SK-N-SH treated with all-trans-retinoic acid at 6 μM for 48 hours (cell line): ENCODE measurements around the gene KIAA0825.

Experiments
- ATAC-seq: fragments of 200-7000 bp; cut with Tn5 transposase; 3 replicates; pipeline ENCODE4 v1.9.1; 2020; ENCODE audit warnings: mild to moderate bottlenecking, moderate library complexity
- ARNTL ChIP-seq: fragments of 450-650 bp; formaldehyde crosslinking; IDR thresholded peaks from 2 replicates; pipeline ENCODE4 v1.5.0; 2020; ENCODE audit warnings: low read depth, mild to moderate bottlenecking, moderate library complexity, borderline replicate concordance
- BACH2 ChIP-seq: fragments of 250-450 bp; sonication (Bioruptor Pico); IDR thresholded peaks from 2 replicates; pipeline ENCODE4 v1.9.0; 2021; ENCODE audit warnings: mild to moderate bottlenecking, borderline replicate concordance
- CSDC2 ChIP-seq: fragments of 250-450 bp; sonication (Bioruptor Pico); IDR thresholded peaks from 2 replicates; pipeline ENCODE4 v1.5.0; 2020; ENCODE audit warnings: mild to moderate bottlenecking, moderate library complexity
- ESRRG ChIP-seq: fragments of 250-450 bp; sonication (Bioruptor Pico); IDR thresholded peaks from 2 replicates; pipeline ENCODE4 v1.6.1; 2021; ENCODE audit warnings: mild to moderate bottlenecking
- GLIS3 ChIP-seq: fragments of 250-450 bp; sonication (Bioruptor Pico); IDR thresholded peaks from 2 replicates; pipeline ENCODE4 v1.5.0; 2020; ENCODE audit warnings: mild to moderate bottlenecking, moderate library complexity
- ISL1 ChIP-seq: fragments of 250-450 bp; sonication (Bioruptor Pico); IDR thresholded peaks from 2 replicates; pipeline ENCODE4 v2.1.2; 2022; ENCODE audit warnings: mild to moderate bottlenecking, moderate library complexity
- OSR1 ChIP-seq: fragments of 250-450 bp; sonication (Bioruptor Pico); IDR thresholded peaks from 2 replicates; pipeline ENCODE4 v1.8.0; 2022; ENCODE audit warnings: moderate library complexity, mild to moderate bottlenecking, inconsistent platforms
- PPARA ChIP-seq: fragments of 250-450 bp; sonication (Bioruptor Pico); IDR thresholded peaks from 2 replicates; pipeline ENCODE4 v1.5.0; 2020; ENCODE audit warnings: mild to moderate bottlenecking, borderline replicate concordance
- RARB ChIP-seq: fragments of 250-450 bp; sonication (Bioruptor Pico); IDR thresholded peaks from 2 replicates; pipeline ENCODE4 v1.8.0; 2021; ENCODE audit warnings: mild to moderate bottlenecking, moderate library complexity
- SNAI2 ChIP-seq: fragments of 250-450 bp; sonication (Bioruptor Pico); IDR thresholded peaks from 2 replicates; pipeline ENCODE4 v1.5.0; 2020; ENCODE audit warnings: mild to moderate bottlenecking, moderate library complexity
- TOX ChIP-seq: fragments of 250-450 bp; sonication (Bioruptor Pico); IDR thresholded peaks from 2 replicates; pipeline ENCODE4 v1.8.0; 2021; ENCODE audit warnings: mild to moderate bottlenecking, moderate library complexity, borderline replicate concordance
- TSHZ2 ChIP-seq: fragments of 250-450 bp; sonication (Bioruptor Pico); IDR thresholded peaks from 2 replicates; pipeline ENCODE4 v1.5.0; 2020; ENCODE audit warnings: mild to moderate bottlenecking, moderate library complexity
- ZC3H10 ChIP-seq: fragments of 250-450 bp; sonication (Bioruptor Pico); IDR thresholded peaks from 2 replicates; pipeline ENCODE4 v1.5.1; 2021; ENCODE audit warnings: mild to moderate bottlenecking, moderate library complexity
- ZFP3 ChIP-seq: fragments of 250-450 bp; sonication (Bioruptor Pico); IDR thresholded peaks from 2 replicates; pipeline ENCODE4 v1.5.0; 2020; ENCODE audit warnings: mild to moderate bottlenecking, moderate library complexity
- ZFP30 ChIP-seq: fragments of 450-650 bp; formaldehyde crosslinking; IDR thresholded peaks from 2 replicates; pipeline ENCODE4 v1.5.0; 2022; ENCODE audit warnings: mild to moderate bottlenecking, moderate library complexity
- ZNF8 ChIP-seq: fragments of 450-650 bp; formaldehyde crosslinking; IDR thresholded peaks from 2 replicates; pipeline ENCODE4 v1.5.0; 2020; ENCODE audit warnings: mild to moderate bottlenecking, moderate library complexity
- TF ChIP-seq, protein P1 (sequence below): fragments of 250-450 bp; sonication (Bioruptor Pico); IDR thresholded peaks from 2 replicates; pipeline ENCODE4 v1.8.0; 2021; ENCODE audit warnings: low read depth, mild to moderate bottlenecking, moderate library complexity, borderline replicate concordance
- TF ChIP-seq, protein P2 (sequence below): fragments of 250-450 bp; sonication (Bioruptor Pico); IDR thresholded peaks from 2 replicates; pipeline ENCODE4 v1.8.0; 2020; ENCODE audit warnings: mild to moderate bottlenecking, moderate library complexity, borderline replicate concordance
- TF ChIP-seq, protein P3 (sequence below): fragments of 250-450 bp; sonication (Bioruptor Pico); IDR thresholded peaks from 2 replicates; pipeline ENCODE4 v1.5.1; 2020; ENCODE audit warnings: low read depth, mild to moderate bottlenecking, moderate library complexity

The KIAA0825 gene

GRCh38 chr5:94499806-94500205 is 118.6 kb downstream of the KIAA0825 start:
- no peak for TF ChIP-seq ISL1 (CRISPR knock-in tag)
- TF ChIP-seq, protein P1, sequence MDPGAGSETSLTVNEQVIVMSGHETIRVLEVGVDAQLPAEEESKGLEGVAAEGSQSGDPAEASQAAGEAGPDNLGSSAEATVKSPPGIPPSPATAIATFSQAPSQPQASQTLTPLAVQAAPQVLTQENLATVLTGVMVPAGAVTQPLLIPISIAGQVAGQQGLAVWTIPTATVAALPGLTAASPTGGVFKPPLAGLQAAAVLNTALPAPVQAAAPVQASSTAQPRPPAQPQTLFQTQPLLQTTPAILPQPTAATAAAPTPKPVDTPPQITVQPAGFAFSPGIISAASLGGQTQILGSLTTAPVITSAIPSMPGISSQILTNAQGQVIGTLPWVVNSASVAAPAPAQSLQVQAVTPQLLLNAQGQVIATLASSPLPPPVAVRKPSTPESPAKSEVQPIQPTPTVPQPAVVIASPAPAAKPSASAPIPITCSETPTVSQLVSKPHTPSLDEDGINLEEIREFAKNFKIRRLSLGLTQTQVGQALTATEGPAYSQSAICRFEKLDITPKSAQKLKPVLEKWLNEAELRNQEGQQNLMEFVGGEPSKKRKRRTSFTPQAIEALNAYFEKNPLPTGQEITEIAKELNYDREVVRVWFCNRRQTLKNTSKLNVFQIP (CRISPR knock-in tag) = no peak
- no peak for TF ChIP-seq RARB (CRISPR knock-in tag)
- TF ChIP-seq CSDC2 = no peak
- ATAC-seq = no peak

DNA sequence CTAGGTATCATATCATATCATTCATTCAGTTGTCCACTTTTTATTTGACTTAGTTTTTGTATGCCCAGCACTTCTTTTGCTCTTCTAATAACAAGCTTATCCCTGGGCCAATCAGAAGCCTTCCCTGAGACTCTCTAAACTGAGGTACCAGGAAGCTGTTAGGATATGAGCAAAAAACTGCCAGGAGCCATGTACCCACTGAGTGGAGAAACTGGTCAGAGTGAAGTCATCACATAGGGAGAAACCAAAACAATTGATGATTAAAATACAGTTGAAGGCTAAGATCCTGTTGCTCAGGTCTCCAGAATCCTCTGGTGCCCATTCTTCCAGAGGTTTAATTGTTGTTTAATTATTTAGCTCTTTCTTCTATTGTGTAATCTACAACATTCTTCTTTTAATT is 120.2 kb downstream of the KIAA0825 start:
- TF ChIP-seq ISL1 (CRISPR knock-in tag) (no peak), ARNTL (CRISPR knock-in tag) (no peak), ZFP30 (CRISPR knock-in tag) (no peak), ZC3H10 (CRISPR knock-in tag) (no peak), OSR1 (CRISPR knock-in tag) (no peak), ZFP3 (CRISPR knock-in tag) (no peak), PPARA (CRISPR knock-in tag) (no peak), GLIS3 (CRISPR knock-in tag) (no peak), TSHZ2 (CRISPR knock-in tag) (no peak), CSDC2 (no peak)

DNA sequence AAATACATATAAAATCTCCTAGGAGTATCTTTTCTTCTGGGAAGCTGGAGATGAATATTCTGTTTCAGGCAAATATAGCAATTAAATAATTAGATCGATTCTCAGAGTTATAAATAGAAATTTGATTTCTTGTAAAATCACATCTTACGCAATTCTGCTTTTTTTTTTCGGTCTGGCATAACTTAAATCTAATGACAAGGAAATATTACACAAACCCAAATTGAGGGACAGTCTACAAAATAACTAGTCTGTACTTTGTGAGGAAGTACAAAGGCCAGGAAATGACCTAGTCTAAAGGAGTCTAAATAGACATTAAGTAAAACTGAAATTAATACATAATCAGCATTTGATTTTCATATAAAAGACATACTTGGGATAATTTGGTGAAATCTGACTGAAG is 133.3 kb downstream of the KIAA0825 start:
- ATAC-seq = no peak
- TF ChIP-seq ZNF8 (CRISPR knock-in tag) (no peak), BACH2 (CRISPR knock-in tag) (no peak), ZFP30 (CRISPR knock-in tag) (no peak), GLIS3 (CRISPR knock-in tag) (no peak), ZC3H10 (CRISPR knock-in tag) (no peak), RARB (CRISPR knock-in tag) (no peak), TOX (CRISPR knock-in tag) (no peak), TSHZ2 (CRISPR knock-in tag) (no peak)
- TF ChIP-seq, protein P2, sequence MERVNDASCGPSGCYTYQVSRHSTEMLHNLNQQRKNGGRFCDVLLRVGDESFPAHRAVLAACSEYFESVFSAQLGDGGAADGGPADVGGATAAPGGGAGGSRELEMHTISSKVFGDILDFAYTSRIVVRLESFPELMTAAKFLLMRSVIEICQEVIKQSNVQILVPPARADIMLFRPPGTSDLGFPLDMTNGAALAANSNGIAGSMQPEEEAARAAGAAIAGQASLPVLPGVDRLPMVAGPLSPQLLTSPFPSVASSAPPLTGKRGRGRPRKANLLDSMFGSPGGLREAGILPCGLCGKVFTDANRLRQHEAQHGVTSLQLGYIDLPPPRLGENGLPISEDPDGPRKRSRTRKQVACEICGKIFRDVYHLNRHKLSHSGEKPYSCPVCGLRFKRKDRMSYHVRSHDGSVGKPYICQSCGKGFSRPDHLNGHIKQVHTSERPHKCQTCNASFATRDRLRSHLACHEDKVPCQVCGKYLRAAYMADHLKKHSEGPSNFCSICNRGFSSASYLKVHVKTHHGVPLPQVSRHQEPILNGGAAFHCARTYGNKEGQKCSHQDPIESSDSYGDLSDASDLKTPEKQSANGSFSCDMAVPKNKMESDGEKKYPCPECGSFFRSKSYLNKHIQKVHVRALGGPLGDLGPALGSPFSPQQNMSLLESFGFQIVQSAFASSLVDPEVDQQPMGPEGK (CRISPR knock-in tag) = no peak
- TF ChIP-seq, protein P3, sequence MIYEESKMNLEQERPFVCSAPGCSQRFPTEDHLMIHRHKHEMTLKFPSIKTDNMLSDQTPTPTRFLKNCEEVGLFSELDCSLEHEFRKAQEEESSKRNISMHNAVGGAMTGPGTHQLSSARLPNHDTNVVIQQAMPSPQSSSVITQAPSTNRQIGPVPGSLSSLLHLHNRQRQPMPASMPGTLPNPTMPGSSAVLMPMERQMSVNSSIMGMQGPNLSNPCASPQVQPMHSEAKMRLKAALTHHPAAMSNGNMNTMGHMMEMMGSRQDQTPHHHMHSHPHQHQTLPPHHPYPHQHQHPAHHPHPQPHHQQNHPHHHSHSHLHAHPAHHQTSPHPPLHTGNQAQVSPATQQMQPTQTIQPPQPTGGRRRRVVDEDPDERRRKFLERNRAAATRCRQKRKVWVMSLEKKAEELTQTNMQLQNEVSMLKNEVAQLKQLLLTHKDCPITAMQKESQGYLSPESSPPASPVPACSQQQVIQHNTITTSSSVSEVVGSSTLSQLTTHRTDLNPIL (CRISPR knock-in tag) = no peak

More for the DNA sequence above, 120.2 kb downstream of the KIAA0825 start:
- no peak for ATAC-seq

- TF ChIP-seq PPARA (CRISPR knock-in tag) (no peak), ZC3H10 (CRISPR knock-in tag) (no peak), RARB (CRISPR knock-in tag) (no peak), ESRRG (CRISPR knock-in tag) (no peak), SNAI2 (CRISPR knock-in tag) (no peak)
- TF ChIP-seq, protein P3 (CRISPR knock-in tag) = no peak
- ATAC-seq = no peak
Measured at GRCh38 chr5:94481059-94481458, 137.3 kb downstream of the KIAA0825 start.
